Astrocyte of the cerebellum (primary cell): Measurements from ENCODE around the gene RGS12.

Source experiments
- DNase-seq: peaks from one replicate; pipeline ENCODE4 v3.0.0-alpha.2; 2011; ENCODE audit warnings: low read depth
- H3K4me3 ChIP-seq: 2 replicates; pipeline ENCODE4 v1.5.1; 2011; ENCODE audit warnings: mild to moderate bottlenecking, low read depth, low read length, moderate library complexity
- in situ Hi-C: cut with HindIII; loops from 2 replicates; pipeline ENCODE4 v1.10.0; 2017; ENCODE audit warnings: low sequenced_read_pairs
- TF ChIP-seq, protein P1 (sequence below): IDR thresholded peaks from 2 replicates; pipeline ENCODE4 v1.5.1; 2012; ENCODE audit warnings: low read length, low read depth, moderate library complexity, mild to moderate bottlenecking; ENCODE audit errors: missing control alignments

The RGS12 gene

DNA sequence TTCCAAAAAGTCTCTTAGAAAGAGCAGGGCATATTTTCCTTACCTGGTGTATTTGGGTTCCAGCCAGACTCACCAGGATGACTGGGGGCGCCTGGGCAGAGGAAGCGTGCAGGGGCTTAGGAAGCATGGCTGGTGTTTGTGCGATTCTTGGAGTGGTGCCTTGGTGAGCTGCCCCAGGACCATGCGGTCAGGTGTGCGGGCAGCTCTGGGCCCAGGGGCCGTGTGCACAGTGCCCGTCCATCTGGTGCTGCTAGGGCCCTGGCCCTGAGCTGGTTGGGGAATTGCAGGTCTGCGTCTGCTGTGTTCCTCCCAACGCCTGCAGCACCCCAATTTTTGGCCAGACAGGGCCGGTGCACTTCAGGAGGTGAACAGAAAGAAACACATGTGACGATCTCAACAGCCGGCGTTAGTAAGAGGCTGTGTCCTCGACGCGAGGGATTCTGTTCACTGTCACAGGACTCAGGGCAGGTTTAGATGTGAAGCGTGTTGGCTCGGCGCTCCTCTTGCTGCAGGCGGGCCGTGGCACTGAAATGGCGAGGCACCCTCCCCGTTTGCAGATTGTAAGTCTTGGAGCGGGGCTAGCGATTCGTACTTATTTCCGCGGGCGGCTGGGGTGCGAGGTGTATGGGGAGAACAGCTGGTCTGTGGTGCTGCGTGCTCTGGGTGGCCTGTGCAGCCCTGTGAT lies 15.2 kb downstream of the RGS12 start:
- TF ChIP-seq, protein P1, sequence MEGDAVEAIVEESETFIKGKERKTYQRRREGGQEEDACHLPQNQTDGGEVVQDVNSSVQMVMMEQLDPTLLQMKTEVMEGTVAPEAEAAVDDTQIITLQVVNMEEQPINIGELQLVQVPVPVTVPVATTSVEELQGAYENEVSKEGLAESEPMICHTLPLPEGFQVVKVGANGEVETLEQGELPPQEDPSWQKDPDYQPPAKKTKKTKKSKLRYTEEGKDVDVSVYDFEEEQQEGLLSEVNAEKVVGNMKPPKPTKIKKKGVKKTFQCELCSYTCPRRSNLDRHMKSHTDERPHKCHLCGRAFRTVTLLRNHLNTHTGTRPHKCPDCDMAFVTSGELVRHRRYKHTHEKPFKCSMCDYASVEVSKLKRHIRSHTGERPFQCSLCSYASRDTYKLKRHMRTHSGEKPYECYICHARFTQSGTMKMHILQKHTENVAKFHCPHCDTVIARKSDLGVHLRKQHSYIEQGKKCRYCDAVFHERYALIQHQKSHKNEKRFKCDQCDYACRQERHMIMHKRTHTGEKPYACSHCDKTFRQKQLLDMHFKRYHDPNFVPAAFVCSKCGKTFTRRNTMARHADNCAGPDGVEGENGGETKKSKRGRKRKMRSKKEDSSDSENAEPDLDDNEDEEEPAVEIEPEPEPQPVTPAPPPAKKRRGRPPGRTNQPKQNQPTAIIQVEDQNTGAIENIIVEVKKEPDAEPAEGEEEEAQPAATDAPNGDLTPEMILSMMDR: no peak
- DNase-seq: no peak
- in situ Hi-C loops: no loop called here
- no peak overlapping the region for H3K4me3 ChIP-seq

DNA sequence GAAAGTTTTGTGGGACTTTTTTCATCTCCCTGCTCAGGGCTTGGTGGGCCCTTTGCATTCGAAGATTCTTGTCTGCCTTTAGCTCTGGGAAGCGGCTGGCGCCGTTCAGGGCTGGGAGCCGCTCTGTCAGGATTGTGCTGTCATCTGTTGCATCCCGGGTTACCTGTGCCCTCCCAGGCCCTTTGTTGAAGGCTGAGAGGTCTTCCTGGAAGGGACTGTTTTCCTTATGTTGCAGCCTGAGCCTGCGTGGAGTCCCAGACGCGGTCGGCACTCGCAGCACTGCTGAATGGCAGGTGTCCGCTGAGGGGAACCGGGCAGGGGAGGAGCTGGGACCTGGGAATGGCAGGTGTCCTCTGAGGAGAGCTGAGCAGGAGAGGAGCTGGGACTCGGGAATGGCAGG lies 15.9 kb downstream of the RGS12 start:
- H3K4me3 ChIP-seq: no peak overlapping the region
- DNase-seq: no peak
- in situ Hi-C loops: no loop called here
- TF ChIP-seq, protein P1: no peak

DNA sequence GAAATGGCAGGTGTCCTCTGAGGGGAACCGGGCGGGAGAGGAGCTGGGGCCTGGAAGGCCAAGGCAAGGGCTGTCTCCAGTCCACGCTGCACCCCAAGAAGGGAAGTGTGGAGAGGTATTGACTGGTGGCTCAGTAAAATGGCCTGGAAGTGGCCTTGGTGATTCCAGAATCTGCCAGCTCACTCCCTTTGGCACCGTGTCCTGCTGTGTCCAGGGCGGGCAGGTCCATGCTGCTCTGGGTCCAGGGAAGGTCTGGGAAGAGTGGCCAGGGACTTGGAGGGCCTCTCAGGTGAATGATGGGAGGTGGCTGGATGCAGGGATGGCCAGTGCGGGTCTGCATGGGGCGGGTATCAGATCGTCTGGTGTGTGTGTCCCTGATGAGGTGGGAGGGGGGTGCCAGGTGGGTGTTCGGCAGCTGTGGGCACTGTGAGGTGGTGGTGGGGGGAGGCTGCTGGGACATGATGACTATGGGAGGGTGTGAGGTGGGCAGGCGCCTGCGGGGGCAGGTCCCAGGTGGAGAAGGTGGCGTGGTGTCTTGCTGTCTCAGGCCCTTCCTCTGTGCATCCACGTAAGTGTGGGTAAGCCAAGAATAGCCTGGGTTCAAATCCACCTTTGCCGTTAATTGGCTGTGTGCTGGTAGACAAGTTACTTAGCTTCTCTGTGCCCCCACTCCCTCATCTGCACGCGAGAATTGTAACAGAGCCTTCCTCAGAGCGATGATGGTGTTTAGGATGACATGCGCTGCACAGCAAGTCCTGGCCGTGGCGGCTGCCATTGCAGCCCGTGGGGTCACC lies 17.7 kb downstream of the RGS12 start:
- no peak overlapping the region for H3K4me3 ChIP-seq
- DNase-seq: no peak
- TF ChIP-seq, protein P1: no peak
- in situ Hi-C loops: no loop called here

DNA sequence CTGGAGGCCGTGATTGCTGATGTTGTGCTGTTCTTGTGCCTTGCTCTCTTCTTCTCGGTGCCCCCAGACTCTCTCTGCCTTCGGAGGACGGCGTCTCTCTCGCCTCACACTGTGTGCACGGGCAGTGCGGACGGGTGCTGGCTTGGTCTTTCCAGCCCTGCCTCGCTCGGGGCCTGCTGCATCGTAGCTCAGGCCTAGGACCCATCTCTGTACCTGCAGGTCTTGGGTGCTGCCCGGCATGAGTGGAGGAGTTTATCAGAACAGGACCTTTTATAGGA lies 18.2 kb downstream of the RGS12 start:
- TF ChIP-seq, protein P1: no peak
- no peak overlapping the region for H3K4me3 ChIP-seq
- in situ Hi-C loops: no loop called here
- no peak for DNase-seq

DNA sequence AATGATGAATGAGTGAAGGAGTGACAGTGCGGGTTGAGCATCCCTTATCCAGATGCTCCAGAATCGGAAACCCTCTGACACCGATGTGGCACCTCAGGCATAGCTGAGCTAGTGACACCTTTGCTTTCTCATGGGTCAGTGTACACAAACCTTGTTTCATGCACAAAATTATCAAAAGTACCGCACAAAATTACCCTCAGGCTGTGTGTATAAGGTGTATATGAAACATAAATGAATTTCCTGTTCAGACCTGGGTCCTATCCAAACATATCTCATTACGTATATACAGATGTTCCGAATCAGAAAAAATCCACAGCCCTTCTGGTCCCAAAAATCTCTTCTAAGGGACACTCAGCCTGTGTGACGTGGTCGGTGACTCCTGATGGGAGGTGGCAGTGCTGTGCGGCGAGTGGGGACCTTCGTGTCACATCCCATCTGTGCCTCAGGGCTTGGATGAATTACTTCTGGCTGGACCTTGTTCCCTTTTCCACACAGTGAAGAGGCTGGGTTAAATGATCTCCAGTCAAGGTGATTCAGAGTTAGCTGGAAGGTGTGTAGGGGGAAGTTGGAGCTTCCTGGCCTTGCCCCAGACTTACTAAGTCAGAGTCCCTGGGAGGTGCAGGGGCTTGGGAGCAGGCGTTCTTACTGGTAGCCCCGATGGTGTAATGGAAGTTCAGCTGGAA lies 18.8 kb downstream of the RGS12 start:
- no peak for DNase-seq
- TF ChIP-seq, protein P1: no peak
- no peak overlapping the region for H3K4me3 ChIP-seq
- in situ Hi-C loops: no loop called here

DNA sequence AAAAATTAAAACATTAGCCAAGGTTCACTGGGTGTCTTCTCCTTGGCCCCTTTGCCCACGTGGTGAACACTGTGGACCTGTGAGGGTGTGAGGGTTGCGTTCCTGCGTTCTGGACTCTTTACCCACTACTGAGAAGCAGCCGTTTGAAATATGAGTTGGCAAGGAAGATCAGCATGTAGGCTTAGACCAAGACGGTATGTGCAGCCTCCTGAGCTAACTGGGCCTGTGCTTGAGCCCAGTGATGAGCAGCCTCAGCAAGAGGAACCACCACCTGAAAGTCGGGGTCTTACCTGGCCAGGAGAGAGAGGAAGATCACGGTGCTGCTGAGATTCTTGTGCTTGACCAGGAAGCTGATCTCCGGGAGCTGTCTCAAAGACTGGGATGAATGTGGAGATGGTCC lies 19.5 kb downstream of the RGS12 start:
- H3K4me3 ChIP-seq: no peak overlapping the region
- no peak for DNase-seq
- in situ Hi-C loops: no loop called here
- TF ChIP-seq, protein P1: no peak
